Stimulated activated CD8-positive, alpha-beta memory T cell treated with anti-CD3 and anti-CD28 coated beads, Interleukin-7, amount 100 ng/mL, for 4 hours (primary cell): ENCODE data around the gene PIGU.
"Not testable (repeated sequence)": the region's sequence is repeated elsewhere in the genome, so short reads cannot be mapped to it uniquely, and the experiment has no call there.

Experiments used
- DNase-seq, 2 donors: peaks; one replicate each; pipeline ENCODE4 v3.0.0-alpha.2; 2020; ENCODE audit warnings: low read depth in 2 of 2

Gene PIGU

GRCh38 chr20:34622821-34623451 is 54.0 kb downstream of the PIGU start:
- DNase-seq, result no peak

DNA sequence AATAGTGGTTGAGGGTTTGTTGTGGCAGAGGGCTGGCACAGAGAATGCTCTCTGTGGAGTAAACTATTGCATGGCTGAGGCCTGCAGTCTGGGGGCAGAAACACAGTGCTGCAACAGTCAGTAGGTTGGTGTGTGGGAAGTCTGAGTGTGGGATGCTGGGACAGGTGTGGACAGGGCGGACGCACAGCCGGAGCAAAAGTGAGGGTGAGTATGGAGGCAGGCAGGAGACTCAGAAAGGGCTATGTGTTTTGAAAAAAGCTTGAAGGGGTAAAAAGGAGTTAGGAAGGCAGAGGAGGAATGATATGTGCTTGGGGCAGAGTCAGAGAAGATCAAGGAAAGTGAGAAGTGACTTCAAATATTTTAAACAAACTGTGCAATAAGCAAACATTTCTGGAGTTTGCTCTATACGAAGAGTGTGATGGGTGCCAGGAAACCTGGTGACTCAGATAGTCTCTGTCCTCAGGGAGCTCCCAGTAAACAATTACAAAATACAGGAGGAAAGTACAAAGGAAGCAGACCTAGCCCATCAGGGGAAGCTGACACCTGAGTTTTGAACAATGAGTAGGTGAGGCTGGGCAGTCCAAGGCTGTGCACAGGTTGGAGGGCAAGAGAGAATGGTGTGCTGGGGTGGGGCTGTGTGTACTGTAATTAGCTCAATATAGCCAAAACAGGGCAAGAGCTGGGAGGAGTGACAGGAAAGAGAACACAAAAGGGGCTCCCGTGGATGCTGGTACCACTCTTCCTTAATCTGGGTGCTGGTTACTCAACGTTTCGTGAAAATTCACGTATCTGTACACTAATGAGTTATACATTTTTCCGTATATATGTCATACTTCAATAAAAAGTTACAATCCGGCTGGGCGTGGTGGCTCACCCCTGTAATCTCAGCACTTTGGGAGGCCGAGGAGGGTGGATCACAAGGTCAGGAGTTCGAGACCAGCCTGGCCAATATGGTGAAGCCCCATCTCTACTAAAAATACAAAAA is 55.2 kb downstream of the PIGU start:
- DNase-seq, result no peak

DNA sequence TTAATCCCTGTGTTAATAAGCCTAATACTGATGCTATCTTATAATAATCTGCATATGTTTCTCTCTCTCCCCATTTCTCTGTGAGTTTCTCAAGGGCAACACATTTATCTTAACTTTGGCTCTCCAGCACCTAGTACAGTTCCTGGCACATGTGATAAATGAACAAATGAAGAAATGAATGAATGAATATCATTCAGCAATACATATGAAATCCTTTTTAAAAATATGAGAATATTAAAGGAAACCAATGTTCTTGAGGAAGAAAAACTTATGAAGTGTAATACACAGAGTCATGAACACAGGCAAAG is 55.9 kb downstream of the PIGU start:
- DNase-seq, result no peak

DNA sequence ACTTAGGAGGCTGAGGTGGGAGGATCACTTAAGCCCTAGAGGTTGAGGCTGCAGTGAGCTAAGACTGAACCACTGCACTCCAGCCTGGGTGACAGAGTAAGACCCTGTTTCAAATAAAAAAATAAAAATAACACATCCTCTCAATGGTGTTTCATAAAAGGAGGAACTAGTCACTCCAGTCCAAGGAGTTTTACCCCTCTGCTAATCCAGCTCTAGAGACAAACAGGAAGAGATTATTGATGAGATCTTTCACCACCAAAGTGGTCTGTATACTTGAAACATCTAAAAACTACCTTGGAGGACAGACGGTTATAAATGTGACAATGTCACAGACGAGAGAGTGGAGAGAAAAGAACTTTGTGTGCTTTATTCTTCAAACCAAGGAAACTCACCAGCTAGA is 58.2 kb downstream of the PIGU start:
- no peak for DNase-seq

- not testable (repeated sequence) for DNase-seq
These were observed 60.0 kb downstream of the PIGU start for GRCh38 chr20:34616913-34617312.

DNA sequence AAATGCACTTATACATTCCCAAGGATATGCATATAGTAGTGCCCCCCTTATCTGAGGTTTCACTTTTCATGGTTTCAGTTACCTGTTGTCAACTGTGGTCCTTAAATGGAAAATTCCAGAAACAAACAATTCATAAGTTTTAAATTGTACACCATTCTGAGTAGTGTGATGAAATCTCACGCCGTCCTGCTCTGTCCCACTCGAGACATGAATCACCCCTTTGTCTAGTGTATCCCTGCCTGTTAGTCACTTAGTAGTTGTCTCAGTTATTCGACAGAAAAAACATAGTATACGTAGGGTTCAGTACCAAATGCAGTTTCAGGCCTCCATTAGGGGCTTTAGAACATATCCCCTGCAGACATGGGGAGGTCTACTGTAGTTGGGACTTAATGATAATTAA is 61.4 kb downstream of the PIGU start:
- no peak for DNase-seq

- not testable (repeated sequence) for DNase-seq
These were observed 64.9 kb downstream of the PIGU start for GRCh38 chr20:34611976-34612375.

DNA sequence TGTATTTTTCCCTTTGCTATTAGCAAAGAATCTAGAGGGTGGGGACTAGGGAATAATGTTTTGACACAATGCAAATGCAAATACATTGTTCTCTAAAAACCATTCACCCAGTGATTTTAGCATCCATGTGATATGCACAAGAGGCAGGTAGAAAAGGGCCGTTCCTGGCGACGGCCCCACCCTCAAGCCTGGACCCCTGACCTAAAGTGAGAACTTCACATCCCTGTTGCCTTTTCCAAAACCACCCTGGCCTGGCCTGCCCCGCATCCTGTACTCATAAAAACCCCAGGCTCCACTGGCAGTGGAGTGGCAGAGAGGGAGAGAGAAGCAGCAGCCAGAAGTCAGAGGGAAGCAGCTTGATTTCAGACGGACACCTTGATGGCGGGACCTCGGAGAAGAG is 69.8 kb downstream of the PIGU start:
- DNase-seq, result no peak

- DNase-seq, result no peak
These were observed 71.7 kb downstream of the PIGU start for GRCh38 chr20:34604980-34605788.

DNA sequence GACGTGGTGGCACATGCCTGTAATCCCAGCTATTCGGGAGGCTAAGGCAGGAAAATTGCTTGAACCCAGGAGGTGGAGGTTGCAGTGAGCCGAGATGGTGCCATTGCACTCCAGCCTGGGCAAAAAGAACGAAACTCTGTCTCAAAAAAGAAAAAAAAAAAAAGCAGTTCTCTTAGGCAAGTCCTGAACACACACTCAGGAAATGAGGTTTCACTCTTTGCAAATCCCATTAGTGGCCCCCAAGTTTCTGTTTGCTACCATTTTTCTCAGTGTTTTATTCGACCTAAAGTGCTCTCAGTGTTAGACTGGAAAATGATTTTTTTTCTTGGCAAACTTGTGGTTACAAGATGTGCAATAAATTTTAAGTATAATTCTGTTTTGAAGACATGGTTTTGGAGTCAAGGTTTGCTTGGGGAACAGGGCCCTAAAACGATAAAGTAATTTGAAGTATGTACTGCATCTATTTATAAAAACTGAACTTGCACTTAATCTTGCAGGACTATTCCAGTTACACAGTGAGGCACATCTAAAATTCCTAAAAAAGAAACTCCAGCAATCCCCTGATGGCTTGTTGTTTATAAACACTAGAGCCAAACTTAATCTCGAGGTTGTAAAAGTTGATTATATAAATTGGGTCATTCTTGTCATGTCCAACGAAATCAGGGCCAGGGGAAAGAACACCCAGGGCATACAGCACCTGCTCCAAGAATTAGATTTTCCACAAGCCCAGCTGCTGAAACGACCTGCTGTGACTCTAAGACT is 75.8 kb downstream of the PIGU start:
- DNase-seq, result no peak

DNA sequence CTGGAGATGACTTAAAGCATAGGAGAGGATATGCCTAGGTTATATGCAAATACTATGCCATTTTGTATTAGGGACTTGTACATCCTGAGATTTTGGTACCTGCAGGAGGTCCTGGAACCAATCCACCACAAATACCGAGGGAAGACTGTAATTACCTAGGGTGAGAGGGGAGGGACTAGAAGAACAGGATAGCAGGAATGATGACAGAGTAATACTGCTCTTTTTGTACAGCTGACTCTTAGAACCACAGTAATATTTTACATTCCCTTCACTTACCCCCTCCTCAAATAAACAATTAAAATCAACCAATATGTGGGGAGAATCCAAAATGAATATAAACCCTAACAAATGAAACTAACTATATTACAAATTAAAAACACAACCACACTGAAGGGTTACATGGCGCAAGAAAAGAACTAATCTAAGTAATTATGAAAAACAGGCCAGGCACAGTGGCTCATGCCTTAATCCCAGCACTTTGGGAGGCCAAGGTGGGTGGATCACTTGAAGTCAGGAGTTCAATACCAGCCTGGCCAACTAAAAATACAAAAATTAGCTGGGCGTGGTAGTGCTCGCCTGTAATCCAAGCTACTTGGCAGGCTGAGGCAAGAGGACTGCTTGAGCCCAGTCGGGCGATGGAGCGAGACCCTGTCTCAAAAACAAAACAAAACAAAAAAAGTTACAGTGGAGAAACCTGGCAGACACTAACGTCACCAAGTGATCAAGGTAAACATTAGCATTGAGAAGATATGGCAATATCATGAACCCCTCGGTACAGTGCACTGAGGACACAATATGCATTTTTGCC is 81.3 kb downstream of the PIGU start:
- DNase-seq, result no peak

GRCh38 chr20:34586488-34587163 is 90.3 kb downstream of the PIGU start:
- DNase-seq, result no peak

DNA sequence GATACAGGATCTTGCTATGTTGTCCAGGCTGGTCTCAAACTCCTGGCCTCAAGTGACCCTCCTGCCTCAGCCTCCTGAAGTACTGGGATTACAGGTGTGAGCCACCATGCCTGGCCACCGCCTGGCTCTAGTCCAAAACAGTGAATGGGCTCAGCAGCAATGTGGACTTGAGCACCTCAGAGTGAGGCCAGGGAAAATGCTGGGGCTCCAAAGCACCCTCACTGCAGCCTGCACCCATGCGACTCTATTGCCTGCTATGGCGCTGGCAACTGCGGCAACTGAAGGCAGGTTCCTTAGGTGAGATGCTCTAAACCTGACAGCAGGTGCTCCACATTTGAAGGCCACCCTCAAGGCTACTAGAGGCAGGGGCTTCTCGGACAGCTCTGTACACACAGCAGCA is 91.9 kb downstream of the PIGU start:
- DNase-seq, result no peak

- DNase-seq, result no peak
These were observed 93.3 kb downstream of the PIGU start for GRCh38 chr20:34583544-34583943.

DNA sequence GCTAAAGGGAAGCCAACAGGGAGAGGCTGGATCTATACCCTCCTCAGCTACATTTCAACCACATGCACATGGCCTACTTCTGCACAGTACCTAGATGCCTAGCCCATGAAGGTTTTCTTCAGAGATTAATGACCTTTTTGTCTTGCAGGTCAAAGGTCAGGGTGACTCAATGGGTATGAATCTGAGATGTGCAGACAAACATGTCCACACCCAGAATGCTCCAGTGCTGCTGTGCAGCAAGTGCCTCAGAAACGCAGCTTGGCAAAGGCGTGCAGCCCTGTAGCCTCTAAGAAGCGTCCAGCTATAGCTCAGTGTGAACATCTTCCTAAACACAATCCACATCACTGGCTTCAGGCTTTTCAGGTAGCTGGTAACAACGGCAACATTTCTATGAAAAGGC is 94.0 kb downstream of the PIGU start:
- DNase-seq, result no peak

GRCh38 chr20:34582221-34582620 is 94.7 kb downstream of the PIGU start:
- DNase-seq, result no peak

GRCh38 chr20:34581341-34582184 is 95.3 kb downstream of the PIGU start:
- DNase-seq, result no peak

GRCh38 chr20:34579979-34580940 is 96.6 kb downstream of the PIGU start:
- DNase-seq, result no peak
